Natural killer cell (primary cell): ENCODE results near the gene SLC26A8. TPM values are rescaled to one million over a fixed set of nuclear protein-coding genes. Genes with fewer than 3 reads are reported as not detected.
A peak's percentile ranks its signal among the peaks of the same experiment; 100 is the strongest.

Source experiments
- ATAC-seq, 3 donors: fragments of 150-1000 bp in 2 of 3; fragments of 200-7000 bp in 1 of 3; cut with Tn5 transposase; 1 replicate in 1 of 3; 2 replicates in 2 of 3; pipeline ENCODE4 v1.10.0; 2021; ENCODE audit warnings: mild to moderate bottlenecking in 2 of 3, moderate library complexity in 2 of 3
- DNase-seq, 2 donors: peaks; one replicate each; pipeline versions ENCODE4 v3.0.0 to v3.0.0-alpha.2; 2013 to 2021; ENCODE audit warnings: mixed read lengths in 1 of 2
- H3K27ac ChIP-seq: one replicate; pipeline ENCODE4 v1.5.1; 2013; ENCODE audit warnings: mild to moderate bottlenecking, low read length
- H3K27me3 ChIP-seq: one replicate; pipeline ENCODE4 v1.6.1; 2013; ENCODE audit warnings: low read length; ENCODE audit not compliant: control insufficient read depth, insufficient read depth
- H3K36me3 ChIP-seq: one replicate; pipeline ENCODE4 v1.6.1; 2013; ENCODE audit warnings: low read length; ENCODE audit not compliant: control insufficient read depth, insufficient read depth
- H3K4me1 ChIP-seq: one replicate; pipeline ENCODE4 v1.6.1; 2013; ENCODE audit warnings: low read length; ENCODE audit not compliant: control insufficient read depth, insufficient read depth
- H3K4me3 ChIP-seq: one replicate; pipeline ENCODE4 v1.5.1; 2013; ENCODE audit warnings: low read length
- H3K9me3 ChIP-seq: one replicate; pipeline ENCODE4 v1.6.1; 2013; ENCODE audit warnings: low read length; ENCODE audit not compliant: control insufficient read depth, insufficient read depth
- H3K27ac Mint-ChIP-seq, 2 donors: one replicate each; pipeline ENCODE4 v1.8.0; 2022; ENCODE audit warnings: mild to moderate bottlenecking in 2 of 2, mixed read lengths in 2 of 2, moderate library complexity in 1 of 2
- H3K27me3 Mint-ChIP-seq, 2 donors: one replicate each; pipeline ENCODE4 v1.8.0; 2022; ENCODE audit warnings: low read depth in 2 of 2, mixed read lengths in 2 of 2
- H3K36me3 Mint-ChIP-seq: one replicate; pipeline ENCODE4 v1.8.0; 2022; ENCODE audit warnings: mixed read lengths
- H3K4me1 Mint-ChIP-seq, 2 donors: one replicate each; pipeline ENCODE4 v1.8.0; 2022; ENCODE audit warnings: mixed read lengths in 2 of 2
- H3K4me3 Mint-ChIP-seq: one replicate; pipeline ENCODE4 v1.8.0; 2022; ENCODE audit warnings: mild to moderate bottlenecking, moderate library complexity, mixed read lengths
- H3K9me3 Mint-ChIP-seq, 2 donors: one replicate each; pipeline ENCODE4 v1.8.0; 2022; ENCODE audit warnings: mixed read lengths in 2 of 2
- WGBS: methylation state at CpG from one replicate; pipeline ENCODE4 v1.1.7; 2013; ENCODE audit warnings: missing lambda C conversion rate; ENCODE audit not compliant: insufficient coverage; 5-methylcytosine and 5-hydroxymethylcytosine counted together
- intact Hi-C: fragments of 100-400 bp; cut with micrococcal nuclease; formaldehyde crosslinking; loops from one replicate; pipeline ENCODE4 v1.14.2; 2022
- total RNA-seq, 4 donors: library from RNA; stranded (reverse); fragments of 120-200 nt in 1 of 4; gene quantifications; one replicate each; pipeline versions ENCODE4 v1.2.3 to v1.2.4, GENCODE V29; 2013 to 2022
- TF ChIP-seq, protein P1 (sequence below): fragments of 200-600 bp; IDR thresholded peaks from one replicate; pipeline ENCODE4 v1.8.0; 2022; ENCODE audit warnings: antibody characterized with exemption

SLC26A8 gene
- total RNA-seq, 3 donors from 2014 or later (not counting 1 experiment from before 2014, with no cell fraction given) = 0.93 TPM; not detected in 2

DNA sequence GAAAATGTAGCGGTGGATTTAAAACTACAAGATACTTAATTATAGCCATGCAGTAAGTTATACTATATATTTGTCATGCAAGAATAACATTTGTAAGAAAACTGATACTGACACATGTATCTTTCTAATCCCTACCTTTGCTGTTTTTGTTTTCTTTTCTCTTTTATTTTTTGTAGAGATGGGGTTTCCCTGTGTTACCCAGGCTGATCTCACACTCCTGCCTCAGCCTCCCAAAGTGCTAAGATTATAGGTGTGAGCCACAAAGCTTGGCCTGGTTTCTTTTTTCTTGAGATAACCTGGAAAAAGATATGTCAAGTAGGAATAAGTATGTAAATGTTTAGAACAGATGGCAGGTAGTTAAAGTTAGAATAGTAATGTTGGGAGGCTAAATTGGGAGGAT, 47.3 kb upstream of the SLC26A8 start:
- H3K4me3 ChIP-seq = no peak overlapping the region
- peaks cover 18% of the 10 kb centered on the region for H3K36me3 ChIP-seq
- no peak overlapping the region for H3K27ac ChIP-seq
- Mint-ChIP-seq H3K4me1 (peaks cover 65 to 67% of the 10 kb centered on the region in 2 donors), H3K27me3 (no peaks in the 10 kb centered on the region), H3K36me3 (no peaks in the 10 kb centered on the region), H3K9me3 (no peaks in the 10 kb centered on the region), H3K27ac (peak overlapping the region; percentile 60 to 70), H3K4me3 (no peak overlapping the region)
- DNase-seq = no peak
- H3K4me1 ChIP-seq = no peaks in the 10 kb centered on the region
- H3K27me3 ChIP-seq = no peaks in the 10 kb centered on the region
- TF ChIP-seq, protein P1, sequence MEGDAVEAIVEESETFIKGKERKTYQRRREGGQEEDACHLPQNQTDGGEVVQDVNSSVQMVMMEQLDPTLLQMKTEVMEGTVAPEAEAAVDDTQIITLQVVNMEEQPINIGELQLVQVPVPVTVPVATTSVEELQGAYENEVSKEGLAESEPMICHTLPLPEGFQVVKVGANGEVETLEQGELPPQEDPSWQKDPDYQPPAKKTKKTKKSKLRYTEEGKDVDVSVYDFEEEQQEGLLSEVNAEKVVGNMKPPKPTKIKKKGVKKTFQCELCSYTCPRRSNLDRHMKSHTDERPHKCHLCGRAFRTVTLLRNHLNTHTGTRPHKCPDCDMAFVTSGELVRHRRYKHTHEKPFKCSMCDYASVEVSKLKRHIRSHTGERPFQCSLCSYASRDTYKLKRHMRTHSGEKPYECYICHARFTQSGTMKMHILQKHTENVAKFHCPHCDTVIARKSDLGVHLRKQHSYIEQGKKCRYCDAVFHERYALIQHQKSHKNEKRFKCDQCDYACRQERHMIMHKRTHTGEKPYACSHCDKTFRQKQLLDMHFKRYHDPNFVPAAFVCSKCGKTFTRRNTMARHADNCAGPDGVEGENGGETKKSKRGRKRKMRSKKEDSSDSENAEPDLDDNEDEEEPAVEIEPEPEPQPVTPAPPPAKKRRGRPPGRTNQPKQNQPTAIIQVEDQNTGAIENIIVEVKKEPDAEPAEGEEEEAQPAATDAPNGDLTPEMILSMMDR = no peak
- ATAC-seq = peak; percentile 54 to 68 (median 67)
- no CpG with 5 or more reads among the region's 1 CpG for WGBS
- H3K9me3 ChIP-seq = no peaks in the 10 kb centered on the region
- intact Hi-C loops = no loop called here

DNA sequence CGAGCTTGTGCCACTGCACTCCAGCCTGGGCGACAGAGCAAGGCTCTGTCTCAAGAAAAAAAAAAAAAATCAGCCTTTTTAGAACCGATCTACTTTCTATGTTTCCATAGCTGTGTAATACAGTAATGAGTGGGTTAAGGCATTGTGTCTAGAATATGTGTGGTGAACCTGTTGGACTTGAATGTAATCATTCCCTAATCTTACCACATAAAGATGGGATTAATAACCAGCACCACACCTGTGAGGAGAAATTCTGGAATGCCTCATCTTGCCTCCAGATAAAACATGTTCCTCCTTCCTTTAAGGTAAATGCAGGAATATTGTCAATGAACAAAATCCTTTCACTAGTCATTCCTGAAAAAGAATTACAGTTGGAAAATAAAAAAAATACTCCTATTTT, 46.8 kb upstream of the SLC26A8 start:
- ATAC-seq = no peak
- Mint-ChIP-seq H3K36me3 (no peaks in the 10 kb centered on the region), H3K4me1 (peaks cover 69 to 71% of the 10 kb centered on the region in 2 donors), H3K27ac (peak overlapping the region; percentile 60 to 70), H3K27me3 (no peaks in the 10 kb centered on the region), H3K9me3 (no peaks in the 10 kb centered on the region), H3K4me3 (no peak overlapping the region)
- Histone ChIP-seq H3K4me1 (no peaks in the 10 kb centered on the region), H3K27ac (no peak overlapping the region), H3K4me3 (no peak overlapping the region), H3K9me3 (no peaks in the 10 kb centered on the region), H3K27me3 (no peaks in the 10 kb centered on the region), H3K36me3 (peaks cover 13% of the 10 kb centered on the region)
- no peak for DNase-seq
- TF ChIP-seq, protein P1 = no peak
- 100% methylated on average over 2 of the region's 3 CpGs for WGBS
- intact Hi-C loops = no loop called here

DNA sequence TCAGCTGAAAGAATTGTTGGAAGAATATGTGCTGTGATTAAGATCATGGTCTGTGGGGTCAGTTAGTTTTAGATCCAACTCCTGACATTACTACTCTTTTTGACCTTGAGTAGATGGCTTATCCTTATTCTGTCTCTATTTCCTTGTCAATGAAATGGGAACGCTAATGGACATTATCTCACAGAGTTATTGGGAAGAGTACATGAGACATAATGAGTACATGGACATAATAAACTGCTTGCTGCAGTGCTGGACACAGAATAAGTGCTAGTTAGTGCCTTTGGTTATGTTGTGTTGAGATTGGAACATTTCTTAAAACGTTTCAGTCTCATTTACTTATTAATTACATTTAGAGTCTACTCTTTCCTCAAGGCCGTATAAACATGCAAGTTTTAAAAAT, 45.8 kb upstream of the SLC26A8 start:
- DNase-seq (no peak), ATAC-seq (no peak)
- 89% methylated on average over 1 of the region's 3 CpGs for WGBS
- no peaks in the 10 kb centered on the region for H3K36me3 Mint-ChIP-seq
- H3K4me3 Mint-ChIP-seq = no peak overlapping the region
- H3K36me3 ChIP-seq = peaks cover 6% of the 10 kb centered on the region
- no peaks in the 10 kb centered on the region for H3K27me3 Mint-ChIP-seq
- H3K4me3 ChIP-seq = no peak overlapping the region
- no peaks in the 10 kb centered on the region for H3K9me3 Mint-ChIP-seq
- H3K4me1 Mint-ChIP-seq = peaks cover 72 to 74% of the 10 kb centered on the region in 2 donors
- H3K27ac ChIP-seq = no peak overlapping the region
- TF ChIP-seq, protein P1 = no peak
- H3K4me1 ChIP-seq = no peaks in the 10 kb centered on the region
- peak overlapping the region; percentile 17 to 35 for H3K27ac Mint-ChIP-seq
- intact Hi-C loops = no loop called here
- no peaks in the 10 kb centered on the region for H3K9me3 ChIP-seq
- no peaks in the 10 kb centered on the region for H3K27me3 ChIP-seq

DNA sequence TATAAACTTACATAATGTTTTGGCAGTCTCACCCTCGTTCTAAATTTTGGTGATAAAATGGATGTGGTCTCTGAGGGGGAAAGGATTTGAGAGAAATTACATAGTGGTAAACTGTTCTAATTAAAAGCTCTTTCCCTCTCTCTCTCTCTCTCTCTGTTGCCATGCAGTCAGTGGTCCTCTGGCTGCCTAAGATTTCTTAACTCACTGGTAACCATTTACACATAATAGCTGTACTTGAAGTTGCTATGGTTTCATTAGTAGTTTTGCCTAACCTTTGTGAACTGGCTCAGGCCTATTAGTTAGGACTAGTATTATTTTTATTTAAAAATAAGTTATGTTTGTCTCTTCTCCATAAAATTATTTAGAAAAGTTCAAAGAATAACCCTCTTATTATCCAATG, 45.1 kb upstream of the SLC26A8 start:
- ATAC-seq (no peak), DNase-seq (no peak)
- H3K4me3 Mint-ChIP-seq = no peak overlapping the region
- H3K36me3 Mint-ChIP-seq = no peaks in the 10 kb centered on the region
- Histone ChIP-seq H3K36me3 (peaks cover 8% of the 10 kb centered on the region), H3K27me3 (no peaks in the 10 kb centered on the region), H3K4me1 (no peaks in the 10 kb centered on the region), H3K27ac (no peak overlapping the region), H3K4me3 (no peak overlapping the region), H3K9me3 (no peaks in the 10 kb centered on the region)
- intact Hi-C loops = no loop called here
- TF ChIP-seq, protein P1 = no peak
- peak overlapping the region; percentile 31 to 45 for H3K27ac Mint-ChIP-seq
- H3K9me3 Mint-ChIP-seq = no peaks in the 10 kb centered on the region
- no CpG with 5 or more reads among the region's 1 CpG for WGBS
- H3K27me3 Mint-ChIP-seq = no peaks in the 10 kb centered on the region
- peaks cover 77 to 79% of the 10 kb centered on the region in 2 donors for H3K4me1 Mint-ChIP-seq
